GM12874 (cell line): ENCODE measurements around the gene SLC38A5.

Experiments used
- TF ChIP-seq, protein P1 (sequence below): IDR thresholded peaks from 2 replicates; pipeline ENCODE4 v1.5.1; 2011; ENCODE audit warnings: low read depth, mild to moderate bottlenecking, control low read depth, low read length, moderate library complexity; ENCODE audit not compliant: insufficient read depth

Gene SLC38A5

DNA sequence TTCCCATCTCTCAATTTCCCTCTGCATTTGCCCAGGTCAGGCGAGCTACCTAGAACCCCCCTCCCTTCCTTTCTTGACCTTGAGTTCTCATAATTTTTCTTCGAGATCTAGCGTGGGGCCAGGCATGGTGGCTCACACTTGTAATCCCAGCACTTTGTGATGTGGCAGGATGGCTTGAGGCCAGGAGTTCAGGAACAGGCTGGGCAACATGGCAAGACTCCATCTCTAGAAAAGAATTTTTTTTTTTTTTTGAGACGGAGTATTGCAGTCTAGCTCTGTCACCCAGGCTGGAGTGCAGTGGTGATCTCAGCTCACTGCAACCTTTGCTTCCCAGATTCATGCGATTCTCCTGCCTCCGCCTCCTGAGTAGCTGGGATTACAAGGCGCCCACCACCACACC lies 34.2 kb upstream of the SLC38A5 start:
- TF ChIP-seq, protein P1, sequence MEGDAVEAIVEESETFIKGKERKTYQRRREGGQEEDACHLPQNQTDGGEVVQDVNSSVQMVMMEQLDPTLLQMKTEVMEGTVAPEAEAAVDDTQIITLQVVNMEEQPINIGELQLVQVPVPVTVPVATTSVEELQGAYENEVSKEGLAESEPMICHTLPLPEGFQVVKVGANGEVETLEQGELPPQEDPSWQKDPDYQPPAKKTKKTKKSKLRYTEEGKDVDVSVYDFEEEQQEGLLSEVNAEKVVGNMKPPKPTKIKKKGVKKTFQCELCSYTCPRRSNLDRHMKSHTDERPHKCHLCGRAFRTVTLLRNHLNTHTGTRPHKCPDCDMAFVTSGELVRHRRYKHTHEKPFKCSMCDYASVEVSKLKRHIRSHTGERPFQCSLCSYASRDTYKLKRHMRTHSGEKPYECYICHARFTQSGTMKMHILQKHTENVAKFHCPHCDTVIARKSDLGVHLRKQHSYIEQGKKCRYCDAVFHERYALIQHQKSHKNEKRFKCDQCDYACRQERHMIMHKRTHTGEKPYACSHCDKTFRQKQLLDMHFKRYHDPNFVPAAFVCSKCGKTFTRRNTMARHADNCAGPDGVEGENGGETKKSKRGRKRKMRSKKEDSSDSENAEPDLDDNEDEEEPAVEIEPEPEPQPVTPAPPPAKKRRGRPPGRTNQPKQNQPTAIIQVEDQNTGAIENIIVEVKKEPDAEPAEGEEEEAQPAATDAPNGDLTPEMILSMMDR = no peak

DNA sequence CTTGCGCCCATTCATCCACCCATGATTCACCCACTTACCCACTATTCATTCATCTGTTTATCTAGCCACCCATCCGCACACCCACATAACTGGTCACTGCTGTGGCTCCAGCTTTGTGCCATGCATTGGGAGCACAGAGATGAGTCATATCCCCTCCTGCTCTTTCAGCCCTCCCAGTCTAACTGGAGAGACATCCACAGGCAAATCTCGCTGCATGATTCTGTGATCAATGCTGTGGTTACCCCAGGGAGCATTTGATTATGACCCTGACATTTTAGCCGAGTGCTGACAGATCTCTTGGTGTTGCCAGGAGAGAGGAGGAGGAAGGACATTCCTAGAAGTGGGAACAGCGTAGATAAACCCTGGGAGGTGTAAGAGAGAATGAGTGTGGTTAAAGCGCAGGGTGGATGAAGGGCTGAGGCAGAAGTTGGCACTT lies 28.3 kb upstream of the SLC38A5 start:
- TF ChIP-seq, protein P1 = no peak

DNA sequence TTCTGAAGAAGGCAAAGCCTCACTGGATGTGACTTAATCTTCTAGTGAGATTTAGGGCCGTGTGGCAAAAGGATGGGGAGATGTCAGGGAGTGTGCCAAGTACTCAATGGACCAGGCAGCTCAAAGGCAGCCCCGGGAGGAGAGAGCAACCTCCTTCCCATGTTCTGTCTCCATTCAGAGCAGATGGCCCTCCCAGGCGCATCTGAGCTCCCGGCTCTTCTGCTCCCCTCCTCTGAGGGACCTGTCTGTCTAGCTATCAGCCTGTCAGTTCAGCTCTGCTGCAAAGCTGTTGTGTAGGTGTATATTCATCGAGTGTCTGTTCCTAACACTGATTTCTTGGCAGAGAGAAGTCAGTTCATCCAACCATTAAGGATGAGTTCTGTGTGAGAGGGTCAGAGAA lies 27.8 kb upstream of the SLC38A5 start:
- TF ChIP-seq, protein P1 = no peak

DNA sequence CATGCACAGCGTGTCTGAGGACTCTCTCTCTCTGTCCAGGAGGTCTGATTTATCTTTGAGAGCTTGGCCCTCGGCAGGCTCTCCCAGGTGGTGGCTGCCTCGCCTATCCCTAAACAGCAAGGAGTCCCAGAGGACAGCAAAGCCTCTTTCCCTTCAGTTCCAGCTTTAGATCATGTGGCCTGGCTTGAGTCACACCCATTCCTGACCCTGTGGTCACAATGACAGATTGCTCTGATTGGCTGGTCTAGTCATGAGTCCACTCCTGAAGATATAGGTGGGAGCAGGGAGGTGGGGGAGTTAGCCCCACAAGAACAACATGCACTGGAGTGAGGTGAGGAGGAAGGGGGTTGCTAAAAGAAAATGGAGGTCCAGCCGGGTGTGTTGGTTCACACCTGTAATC lies 26.6 kb upstream of the SLC38A5 start:
- TF ChIP-seq, protein P1 = no peak

DNA sequence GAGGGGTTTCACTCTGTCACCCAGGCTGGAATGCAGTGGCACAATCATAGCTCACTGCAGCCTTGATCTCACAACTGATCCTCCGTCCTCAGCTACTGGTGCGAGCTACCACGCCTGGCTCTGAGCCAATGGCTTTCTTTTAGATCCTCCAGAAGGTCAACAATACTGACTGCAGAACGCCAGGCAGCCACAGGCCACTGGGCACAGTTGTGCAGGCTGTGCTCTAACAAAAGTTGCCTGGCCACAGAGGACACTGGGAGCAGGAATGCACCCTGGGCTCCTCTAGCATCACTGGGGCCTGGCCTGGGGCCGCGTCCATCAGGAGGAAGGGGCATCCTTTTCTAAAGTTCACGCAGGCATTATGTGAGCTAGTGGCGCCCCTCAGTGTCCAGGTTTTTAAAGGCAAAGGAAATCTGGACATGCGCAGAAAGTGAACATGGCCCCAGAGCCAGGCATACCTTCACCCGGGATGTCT lies 23.9 kb upstream of the SLC38A5 start:
- TF ChIP-seq, protein P1 = peak; percentile 29; the same call in 1 of the 2 replicates

DNA sequence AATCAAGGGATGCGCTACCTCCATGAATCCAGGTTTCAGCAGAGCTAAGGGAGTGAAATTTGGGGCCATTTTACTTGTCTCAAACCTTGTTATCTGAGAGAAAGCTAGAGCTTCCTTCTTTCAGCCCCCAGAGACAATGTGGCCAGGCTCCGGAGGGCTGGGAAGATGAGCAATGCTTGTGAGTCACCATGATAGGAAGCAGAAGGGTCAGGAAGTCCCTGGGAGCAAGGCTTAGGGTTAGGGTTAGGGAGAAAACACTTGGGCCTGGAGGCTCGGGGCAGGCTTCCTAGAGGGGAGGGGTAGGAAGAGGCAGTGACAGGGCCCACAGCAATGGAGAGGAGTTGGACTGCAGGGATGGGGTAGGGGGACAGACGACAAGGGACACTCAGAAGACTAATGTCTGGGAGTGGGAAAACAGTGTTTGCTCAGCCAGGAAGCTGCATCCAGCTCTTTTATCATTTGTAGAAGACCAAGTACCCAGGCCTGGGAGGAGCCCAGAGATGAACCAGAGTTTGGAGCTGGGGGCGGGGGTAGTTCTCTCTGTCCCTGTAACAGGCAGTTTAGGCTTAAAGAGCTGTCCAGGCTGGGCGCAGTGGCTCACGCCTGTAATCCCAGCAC lies 22.3 kb upstream of the SLC38A5 start:
- TF ChIP-seq, protein P1 = no peak

DNA sequence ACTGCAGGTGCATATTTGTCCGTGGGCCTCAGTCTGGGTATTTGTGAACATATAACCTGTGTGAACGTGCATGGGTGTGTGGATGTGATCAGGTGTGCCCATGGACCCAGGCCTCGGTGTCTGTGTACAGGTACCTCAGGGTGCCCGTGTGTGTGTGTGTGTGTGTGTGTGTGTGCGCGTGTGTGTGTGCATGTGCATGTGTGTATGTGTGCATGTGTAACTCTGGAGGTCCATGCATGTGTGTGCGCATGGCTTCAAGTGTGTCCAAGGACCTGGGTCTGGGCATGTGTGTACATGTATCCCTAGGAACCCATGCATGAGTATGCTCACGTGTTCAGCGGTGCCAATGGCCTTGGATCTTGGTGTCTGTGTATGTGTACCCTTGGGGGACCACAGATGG lies 21.7 kb upstream of the SLC38A5 start:
- TF ChIP-seq, protein P1 = no peak

DNA sequence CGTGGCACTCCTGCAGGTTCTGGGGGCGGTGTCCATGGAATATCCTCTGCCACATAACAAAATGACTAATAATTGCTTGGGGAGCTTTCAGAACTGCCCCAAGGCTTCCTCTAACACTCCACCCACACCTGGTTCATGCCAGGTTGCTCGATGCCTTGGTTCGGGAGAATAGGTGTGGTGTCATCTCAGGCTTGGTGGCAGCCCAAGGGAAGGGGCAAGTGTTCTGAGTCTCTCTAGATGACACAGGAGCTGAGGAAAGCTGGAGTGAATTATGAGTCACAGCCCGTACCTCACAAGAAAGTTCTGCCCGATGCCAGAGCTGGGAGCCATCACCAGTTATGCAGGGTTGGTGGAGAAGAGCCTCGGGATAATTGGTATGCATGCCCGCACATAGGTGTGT lies 20.6 kb upstream of the SLC38A5 start:
- TF ChIP-seq, protein P1 = no peak
